Activated CD4-positive, alpha-beta T cell treated with anti-CD3 and anti-CD28 coated beads for 36 hours (primary cell): ENCODE measurements around the gene SLC9A8. TPM values are rescaled to one million over a fixed set of nuclear protein-coding genes. Genes with fewer than 3 reads are reported as not detected.

Experiments
- ATAC-seq: fragments of 200-7000 bp; cut with Tn5 transposase; one replicate; pipeline ENCODE4 v1.10.0; 2021; ENCODE audit warnings: mild to moderate bottlenecking, moderate library complexity
- CTCF ChIA-PET: fragments of 350-600 bp; sonication (Branson Sonifier 250); formaldehyde crosslinking; loops from one replicate; lab custom pipeline; 2021; ENCODE audit warnings: antibody characterized with exemption; lab: Charles Lee
- POLR2A ChIA-PET: fragments of 350-600 bp; sonication (Branson Sonifier 250); formaldehyde crosslinking; loops from one replicate; lab custom pipeline; 2021; ENCODE audit warnings: antibody characterized with exemption, inconsistent platforms; lab: Charles Lee
- DNase-seq: peaks from one replicate; pipeline ENCODE4 v3.0.0-alpha.2; 2020
- H3K27ac Mint-ChIP-seq: one replicate; pipeline ENCODE4 v1.8.0; 2021; ENCODE audit warnings: mixed read lengths
- H3K27me3 Mint-ChIP-seq: one replicate; pipeline ENCODE4 v1.8.0; 2021; ENCODE audit warnings: mixed read lengths
- H3K36me3 Mint-ChIP-seq: one replicate; pipeline ENCODE4 v1.8.0; 2021; ENCODE audit warnings: low read depth, mixed read lengths
- H3K4me1 Mint-ChIP-seq: one replicate; pipeline ENCODE4 v1.8.0; 2021; ENCODE audit warnings: mixed read lengths
- H3K4me3 Mint-ChIP-seq: one replicate; pipeline ENCODE4 v1.8.0; 2021; ENCODE audit warnings: mild to moderate bottlenecking, moderate library complexity, mixed read lengths
- H3K9me3 Mint-ChIP-seq: one replicate; pipeline ENCODE4 v1.8.0; 2021; ENCODE audit warnings: low read depth, mixed read lengths
- intact Hi-C, 2 experiments: fragments of 100-400 bp; cut with DNase I in 1 of 2; cut with micrococcal nuclease in 1 of 2; formaldehyde crosslinking; loops; one replicate each; pipeline versions ENCODE4 v1.14.2 to v1.15.1; 2022 to 2024; cut with DNase I, micrococcal nuclease
- total RNA-seq, 2 experiments: library from RNA; stranded (reverse); gene quantifications; one replicate each; pipeline ENCODE4 v1.2.3, GENCODE V29; 2021

Gene SLC9A8
- total RNA-seq, 2 experiments from 2014 or later: 12.6 to 16.7 TPM

- ChIA-PET CTCF (interaction anchor here (0.9 to 1.3 kb wide), 5 partner anchors 9 to 293 kb away, joined by 3 to 6 read pairs (median 3); no protein-coding TSS in a partner anchor), POLR2A (no interaction called here)
Observed at GRCh38 chr20:49901588-49901987, 89.0 kb downstream of the SLC9A8 start.

GRCh38 chr20:49904440-49905214 is 92.0 kb downstream of the SLC9A8 start:
- intact Hi-C loops: no loop called here
- Mint-ChIP-seq H3K27ac (no peak overlapping the region), H3K27me3 (no peaks in the 10 kb centered on the region), H3K9me3 (no peaks in the 10 kb centered on the region), H3K4me3 (no peak overlapping the region), H3K4me1 (no peaks in the 10 kb centered on the region), H3K36me3 (peaks cover 14% of the 10 kb centered on the region)
- POLR2A ChIA-PET: no interaction called here
- CTCF ChIA-PET: interaction anchor here (0.5 to 1.2 kb wide), 5 partner anchors 10 to 367 kb away, joined by 3 to 5 read pairs (median 3); no protein-coding TSS in a partner anchor
- no peak for ATAC-seq
- DNase-seq: no peak

More at GRCh38 chr20:49901588-49901987, 89.0 kb downstream of the SLC9A8 start:
- H3K9me3 Mint-ChIP-seq: no peaks in the 10 kb centered on the region
- H3K4me3 Mint-ChIP-seq: no peak overlapping the region
- no peaks in the 10 kb centered on the region for H3K27me3 Mint-ChIP-seq
- intact Hi-C loops: no loop called here
- H3K27ac Mint-ChIP-seq: no peak overlapping the region
- peaks cover 14% of the 10 kb centered on the region for H3K36me3 Mint-ChIP-seq
- H3K4me1 Mint-ChIP-seq: no peaks in the 10 kb centered on the region
- DNase-seq (no peak), ATAC-seq (no peak)

GRCh38 chr20:49905415-49906091 is 92.9 kb downstream of the SLC9A8 start:
- no peak for DNase-seq
- Mint-ChIP-seq H3K9me3 (no peaks in the 10 kb centered on the region), H3K4me3 (no peak overlapping the region), H3K4me1 (no peaks in the 10 kb centered on the region), H3K27ac (no peak overlapping the region), H3K36me3 (peaks cover 14% of the 10 kb centered on the region), H3K27me3 (no peaks in the 10 kb centered on the region)
- ChIA-PET POLR2A (interaction anchor here (0.5 kb wide), 1 partner anchor 10 kb away, joined by 3 read pairs; no protein-coding TSS in a partner anchor), CTCF (interaction anchor here (0.6 to 1.2 kb wide), 3 partner anchors 9 to 194 kb away, joined by 3 read pairs; no protein-coding TSS in a partner anchor)
- intact Hi-C loops: no loop called here
- ATAC-seq: no peak

GRCh38 chr20:49906101-49906604 is 93.5 kb downstream of the SLC9A8 start:
- peaks cover 14% of the 10 kb centered on the region for H3K36me3 Mint-ChIP-seq
- DNase-seq: no peak
- H3K27me3 Mint-ChIP-seq: no peaks in the 10 kb centered on the region
- POLR2A ChIA-PET: interaction anchor here (0.5 kb wide), 1 partner anchor 10 kb away, joined by 3 read pairs; no protein-coding TSS in a partner anchor
- H3K9me3 Mint-ChIP-seq: no peaks in the 10 kb centered on the region
- CTCF ChIA-PET: interaction anchor here (0.7 to 1.6 kb wide), 3 partner anchors 14 to 109 kb away, joined by 3 to 6 read pairs (median 3); no protein-coding TSS in a partner anchor
- H3K4me1 Mint-ChIP-seq: no peaks in the 10 kb centered on the region
- no peak overlapping the region for H3K27ac Mint-ChIP-seq
- ATAC-seq: no peak
- H3K4me3 Mint-ChIP-seq: no peak overlapping the region
- intact Hi-C loops: no loop called here

GRCh38 chr20:49906615-49907154 is 94.1 kb downstream of the SLC9A8 start:
- peaks cover 14% of the 10 kb centered on the region for H3K36me3 Mint-ChIP-seq
- POLR2A ChIA-PET: interaction anchor here (0.5 kb wide), 1 partner anchor 238 kb away, joined by 3 read pairs; no protein-coding TSS in a partner anchor
- H3K9me3 Mint-ChIP-seq: no peaks in the 10 kb centered on the region

GRCh38 chr20:49907405-49908257 is 95.0 kb downstream of the SLC9A8 start:
- ChIA-PET CTCF (interaction anchor here (0.5 to 1.6 kb wide), 3 partner anchors 15 to 880 kb away, joined by 3 to 6 read pairs (median 3); no protein-coding TSS in a partner anchor), POLR2A (interaction anchor here (0.5 kb wide), 1 partner anchor 239 kb away, joined by 3 read pairs; no protein-coding TSS in a partner anchor)
- Mint-ChIP-seq H3K36me3 (peaks cover 14% of the 10 kb centered on the region), H3K9me3 (no peaks in the 10 kb centered on the region), H3K27me3 (no peaks in the 10 kb centered on the region), H3K4me1 (peaks cover 3% of the 10 kb centered on the region), H3K4me3 (no peak overlapping the region), H3K27ac (no peak overlapping the region)
- ATAC-seq (no peak), DNase-seq (no peak)
- intact Hi-C loops: no loop called here

More at GRCh38 chr20:49906615-49907154, 94.1 kb downstream of the SLC9A8 start:
- DNase-seq (no peak), ATAC-seq (no peak)
- H3K4me1 Mint-ChIP-seq: no peaks in the 10 kb centered on the region
- intact Hi-C loops: no loop called here
- CTCF ChIA-PET: interaction anchor here (0.5 to 1.6 kb wide), 4 partner anchors 14 to 881 kb away, joined by 3 to 6 read pairs (median 3); no protein-coding TSS in a partner anchor
- no peaks in the 10 kb centered on the region for H3K27me3 Mint-ChIP-seq
- H3K27ac Mint-ChIP-seq: no peak overlapping the region
- H3K4me3 Mint-ChIP-seq: no peak overlapping the region

- Mint-ChIP-seq H3K4me3 (no peak overlapping the region), H3K9me3 (no peaks in the 10 kb centered on the region), H3K27me3 (no peaks in the 10 kb centered on the region), H3K36me3 (peaks cover 14% of the 10 kb centered on the region), H3K4me1 (peaks cover 6% of the 10 kb centered on the region), H3K27ac (no peak overlapping the region)
- ChIA-PET CTCF (interaction anchor here (0.5 kb wide), 1 partner anchor 46 kb away, joined by 3 read pairs; no protein-coding TSS in a partner anchor), POLR2A (no interaction called here)
- no peak for DNase-seq
- ATAC-seq: no peak
- intact Hi-C loops: no loop called here
Observed at GRCh38 chr20:49908258-49908565, 95.6 kb downstream of the SLC9A8 start.

GRCh38 chr20:49909499-49910339 is 97.1 kb downstream of the SLC9A8 start:
- Mint-ChIP-seq H3K27me3 (no peaks in the 10 kb centered on the region), H3K36me3 (peaks cover 11% of the 10 kb centered on the region), H3K4me3 (no peak overlapping the region), H3K27ac (no peak overlapping the region), H3K4me1 (peaks cover 18% of the 10 kb centered on the region), H3K9me3 (no peaks in the 10 kb centered on the region)
- ChIA-PET CTCF (interaction anchor here (0.6 to 1.4 kb wide), 4 partner anchors 11 to 329 kb away, joined by 3 read pairs; no protein-coding TSS in a partner anchor), POLR2A (no interaction called here)
- ATAC-seq: no peak
- intact Hi-C loops: no loop called here
- no peak for DNase-seq

GRCh38 chr20:49910340-49910706 is 97.7 kb downstream of the SLC9A8 start:
- DNase-seq (no peak), ATAC-seq (no peak)
- Mint-ChIP-seq H3K9me3 (no peaks in the 10 kb centered on the region), H3K27ac (no peak overlapping the region), H3K4me1 (peaks cover 18% of the 10 kb centered on the region), H3K36me3 (peaks cover 7% of the 10 kb centered on the region), H3K27me3 (no peaks in the 10 kb centered on the region), H3K4me3 (no peak overlapping the region)
- CTCF ChIA-PET: interaction anchor here (0.6 to 1.1 kb wide), 3 partner anchors 9 to 277 kb away, joined by 3 read pairs; no protein-coding TSS in a partner anchor
- POLR2A ChIA-PET: no interaction called here
- intact Hi-C loops: no loop called here
